Stimulated activated CD8-positive, alpha-beta memory T cell treated with anti-CD3 and anti-CD28 coated beads, Interleukin-12 subunit alpha, Interleukin-12 subunit beta, amount 100 ng/mL, for 1 hour (primary cell): ENCODE data around the gene FARS2.
"Not testable (repeated sequence)": the region's sequence is repeated elsewhere in the genome, so short reads cannot be mapped to it uniquely, and the experiment has no call there.

Experiments
- DNase-seq: peaks from one replicate; pipeline ENCODE4 v3.0.0-alpha.2; 2020; ENCODE audit warnings: low read depth

FARS2 gene

GRCh38 chr6:5764401-5764955, 503.2 kb downstream of the FARS2 start:
- no peak for DNase-seq

GRCh38 chr6:5765141-5765760, 503.9 kb downstream of the FARS2 start:
- DNase-seq, result no peak

GRCh38 chr6:5766260-5766659, 504.9 kb downstream of the FARS2 start:
- no peak for DNase-seq

GRCh38 chr6:5767471-5767870, 506.2 kb downstream of the FARS2 start:
- DNase-seq, result no peak

- DNase-seq, result no peak
These were observed 509.9 kb downstream of the FARS2 start for GRCh38 chr6:5771211-5771610.

- DNase-seq, result no peak
These were observed 510.6 kb downstream of the FARS2 start for GRCh38 chr6:5771759-5772390.

GRCh38 chr6:5772408-5773120, 511.3 kb downstream of the FARS2 start:
- DNase-seq, result no peak

GRCh38 chr6:5776104-5776503, 514.8 kb downstream of the FARS2 start:
- no peak for DNase-seq

- DNase-seq, result no peak
These were observed 515.5 kb downstream of the FARS2 start for GRCh38 chr6:5776706-5777390.

- no peak for DNase-seq
These were observed 517.1 kb downstream of the FARS2 start for GRCh38 chr6:5778317-5778857.

GRCh38 chr6:5778906-5779305, 517.6 kb downstream of the FARS2 start:
- DNase-seq, result no peak

GRCh38 chr6:5781019-5781418, 519.7 kb downstream of the FARS2 start:
- DNase-seq, result no peak

GRCh38 chr6:5781966-5782556, 520.7 kb downstream of the FARS2 start:
- DNase-seq, result no peak

GRCh38 chr6:5782783-5783547, 521.7 kb downstream of the FARS2 start:
- no peak for DNase-seq

GRCh38 chr6:5783584-5784089, 522.3 kb downstream of the FARS2 start:
- no peak for DNase-seq

- DNase-seq, result no peak
These were observed 523.9 kb downstream of the FARS2 start for GRCh38 chr6:5785249-5785648.

- no peak for DNase-seq
These were observed 525.1 kb downstream of the FARS2 start for GRCh38 chr6:5786321-5786968.

- DNase-seq, result no peak
These were observed 525.8 kb downstream of the FARS2 start for GRCh38 chr6:5786969-5787720.

GRCh38 chr6:5789426-5789825, 528.1 kb downstream of the FARS2 start:
- DNase-seq, result not testable (repeated sequence)

GRCh38 chr6:5796555-5796954, 535.2 kb downstream of the FARS2 start:
- not testable (repeated sequence) for DNase-seq
